HepG2 (cell line): ENCODE measurements around the gene ZNF821. TPM values are rescaled to one million over a fixed set of nuclear protein-coding genes. Genes with fewer than 3 reads are reported as not detected.

Experiments used
- ARNT2 ChIP-seq: sonication (generic); formaldehyde crosslinking; IDR thresholded peaks from 2 replicates; pipeline ENCODE4 v1.8.0; 2022; ENCODE audit warnings: mild to moderate bottlenecking, low read depth, missing genetic modification reagents, moderate library complexity
- GMEB2 ChIP-seq: IDR thresholded peaks from 2 replicates; pipeline ENCODE4 v1.6.1; 2016; ENCODE audit warnings: missing biosample characterization, missing genetic modification reagents, low read depth
- HMGXB4 ChIP-seq, 2 experiments: sonication (generic) in 1 of 2; formaldehyde crosslinking in 1 of 2; IDR thresholded peaks; 2 replicates each; pipeline versions ENCODE4 v1.4.0 to v1.6.1; 2018 to 2020; ENCODE audit warnings: missing genetic modification reagents in 2 of 2, borderline replicate concordance in 1 of 2, low read depth in 1 of 2, mild to moderate bottlenecking in 1 of 2, missing biosample characterization in 1 of 2
- KMT2A ChIP-seq: sonication (generic); formaldehyde crosslinking; IDR thresholded peaks from 2 replicates; pipeline ENCODE4 v1.4.0; 2020; ENCODE audit warnings: missing genetic modification reagents
- NBN ChIP-seq: fragments of 450-650 bp; conservative IDR thresholded peaks from 2 replicates; pipeline ENCODE4 v1.6.1; 2017
- POGZ ChIP-seq: sonication (generic); formaldehyde crosslinking; IDR thresholded peaks from 2 replicates; pipeline ENCODE4 v1.4.0; 2020; ENCODE audit warnings: mild to moderate bottlenecking, missing genetic modification reagents
- REXO4 ChIP-seq: sonication (generic); formaldehyde crosslinking; IDR thresholded peaks from 2 replicates; pipeline ENCODE4 v1.8.0; 2022; ENCODE audit warnings: missing genetic modification reagents, mild to moderate bottlenecking, borderline replicate concordance
- RFX5 ChIP-seq: IDR thresholded peaks from 2 replicates; pipeline ENCODE4 v1.6.1; 2011; ENCODE audit warnings: low read depth, low read length, improper control_type of control experiment
- SMYD3 ChIP-seq: sonication (generic); formaldehyde crosslinking; IDR thresholded peaks from 2 replicates; pipeline ENCODE4 v1.8.1; 2023; ENCODE audit warnings: mild to moderate bottlenecking, missing genetic modification reagents
- SNAPC5 ChIP-seq: sonication (generic); formaldehyde crosslinking; IDR thresholded peaks from 2 replicates; pipeline ENCODE4 v1.8.1; 2023; ENCODE audit warnings: mild to moderate bottlenecking, missing genetic modification reagents, borderline replicate concordance
- UBTF ChIP-seq: sonication (generic); formaldehyde crosslinking; IDR thresholded peaks from 2 replicates; pipeline ENCODE4 v1.4.0; 2020; ENCODE audit warnings: mild to moderate bottlenecking, missing genetic modification reagents
- ZC3H4 ChIP-seq: sonication (generic); formaldehyde crosslinking; IDR thresholded peaks from 2 replicates; pipeline ENCODE4 v1.4.0; 2020; ENCODE audit warnings: missing genetic modification reagents, borderline replicate concordance
- ZFP41 ChIP-seq: sonication (generic); formaldehyde crosslinking; IDR thresholded peaks from 2 replicates; pipeline ENCODE4 v1.4.0; 2020; ENCODE audit warnings: mild to moderate bottlenecking, missing genetic modification reagents, borderline replicate concordance
- ZNF12 ChIP-seq: sonication (generic); formaldehyde crosslinking; IDR thresholded peaks from 2 replicates; pipeline ENCODE4 v1.5.0; 2020; ENCODE audit warnings: missing genetic modification reagents
- ZNF274 ChIP-seq: sonication (generic); formaldehyde crosslinking; IDR thresholded peaks from 2 replicates; pipeline ENCODE4 v1.5.1; 2020; ENCODE audit warnings: mild to moderate bottlenecking, missing genetic modification reagents
- ZNF451 ChIP-seq: sonication (generic); formaldehyde crosslinking; IDR thresholded peaks from 2 replicates; pipeline ENCODE4 v1.5.0; 2020; ENCODE audit warnings: mild to moderate bottlenecking, missing genetic modification reagents
- polyA plus RNA-seq, 8 experiments: library from polyadenylated mRNA; depleted of rRNA in 3 of 8; stranded (reverse) in 7 of 8; unstranded in 1 of 8; fragments of >200 nt; fragmentation: Illumina TruSeq in 4 of 8; extraction: Trizol in 4 of 8; gene quantifications; 2 replicates each; pipeline versions ENCODE4 v1.2.1 to v1.2.3, GENCODE V29; 2011 to 2016; ENCODE audit warnings: low read depth in 4 of 8, missing spikeins in 1 of 8, mixed read lengths in 1 of 8; ENCODE audit not compliant: insufficient read depth in 1 of 8
- total RNA-seq, 5 experiments: library from RNA; depleted of rRNA; stranded (reverse); fragments of >200 nt; fragmentation: Illumina TruSeq; extraction: Trizol; gene quantifications; 2 replicates each; pipeline ENCODE4 v1.2.3, GENCODE V29; 2016; ENCODE audit warnings: low read depth in 1 of 5
- TF ChIP-seq, protein P1 (sequence below): sonication (generic); formaldehyde crosslinking; IDR thresholded peaks from 2 replicates; pipeline ENCODE4 v1.4.0; 2020; ENCODE audit warnings: missing genetic modification reagents, borderline replicate concordance

Gene ZNF821
- total and polyA plus RNA-seq, 2 of the 13 experiments (the other 11 are each of a cell fraction or from before 2014, with no cell fraction given) = 7.0 to 9.1 TPM

- no peak for TF ChIP-seq SNAPC5 (CRISPR knock-in tag)
- TF ChIP-seq NBN = no peak
- no peak for TF ChIP-seq POGZ (CRISPR knock-in tag)
- no peak for TF ChIP-seq ZFP41 (CRISPR knock-in tag)
- TF ChIP-seq GMEB2 (CRISPR knock-in tag) = no peak
- TF ChIP-seq ZNF451 = no peak
- no peak for TF ChIP-seq REXO4 (CRISPR knock-in tag)
- TF ChIP-seq ZC3H4 (CRISPR knock-in tag) = 0 out of 2 replicates have a peak, but pooled peaks have one; percentile 41
- no peak for TF ChIP-seq ZNF274 (CRISPR knock-in tag)
- no peak for TF ChIP-seq ZNF12 (CRISPR knock-in tag)
- TF ChIP-seq, protein P1, sequence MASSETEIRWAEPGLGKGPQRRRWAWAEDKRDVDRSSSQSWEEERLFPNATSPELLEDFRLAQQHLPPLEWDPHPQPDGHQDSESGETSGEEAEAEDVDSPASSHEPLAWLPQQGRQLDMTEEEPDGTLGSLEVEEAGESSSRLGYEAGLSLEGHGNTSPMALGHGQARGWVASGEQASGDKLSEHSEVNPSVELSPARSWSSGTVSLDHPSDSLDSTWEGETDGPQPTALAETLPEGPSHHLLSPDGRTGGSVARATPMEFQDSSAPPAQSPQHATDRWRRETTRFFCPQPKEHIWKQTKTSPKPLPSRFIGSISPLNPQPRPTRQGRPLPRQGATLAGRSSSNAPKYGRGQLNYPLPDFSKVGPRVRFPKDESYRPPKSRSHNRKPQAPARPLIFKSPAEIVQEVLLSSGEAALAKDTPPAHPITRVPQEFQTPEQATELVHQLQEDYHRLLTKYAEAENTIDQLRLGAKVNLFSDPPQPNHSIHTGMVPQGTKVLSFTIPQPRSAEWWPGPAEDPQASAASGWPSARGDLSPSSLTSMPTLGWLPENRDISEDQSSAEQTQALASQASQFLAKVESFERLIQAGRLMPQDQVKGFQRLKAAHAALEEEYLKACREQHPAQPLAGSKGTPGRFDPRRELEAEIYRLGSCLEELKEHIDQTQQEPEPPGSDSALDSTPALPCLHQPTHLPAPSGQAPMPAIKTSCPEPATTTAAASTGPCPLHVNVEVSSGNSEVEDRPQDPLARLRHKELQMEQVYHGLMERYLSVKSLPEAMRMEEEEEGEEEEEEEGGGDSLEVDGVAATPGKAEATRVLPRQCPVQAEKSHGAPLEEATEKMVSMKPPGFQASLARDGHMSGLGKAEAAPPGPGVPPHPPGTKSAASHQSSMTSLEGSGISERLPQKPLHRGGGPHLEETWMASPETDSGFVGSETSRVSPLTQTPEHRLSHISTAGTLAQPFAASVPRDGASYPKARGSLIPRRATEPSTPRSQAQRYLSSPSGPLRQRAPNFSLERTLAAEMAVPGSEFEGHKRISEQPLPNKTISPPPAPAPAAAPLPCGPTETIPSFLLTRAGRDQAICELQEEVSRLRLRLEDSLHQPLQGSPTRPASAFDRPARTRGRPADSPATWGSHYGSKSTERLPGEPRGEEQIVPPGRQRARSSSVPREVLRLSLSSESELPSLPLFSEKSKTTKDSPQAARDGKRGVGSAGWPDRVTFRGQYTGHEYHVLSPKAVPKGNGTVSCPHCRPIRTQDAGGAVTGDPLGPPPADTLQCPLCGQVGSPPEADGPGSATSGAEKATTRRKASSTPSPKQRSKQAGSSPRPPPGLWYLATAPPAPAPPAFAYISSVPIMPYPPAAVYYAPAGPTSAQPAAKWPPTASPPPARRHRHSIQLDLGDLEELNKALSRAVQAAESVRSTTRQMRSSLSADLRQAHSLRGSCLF (CRISPR knock-in tag) = no peak
- no peak for TF ChIP-seq RFX5
- 0 out of 2 replicates have a peak, but pooled peaks have one; percentile 27 for TF ChIP-seq ARNT2
- peak in 1 of 2 experiments; percentile 53; a peak in 1 of 4 replicates for TF ChIP-seq HMGXB4 (CRISPR knock-in tag; IDR thresholded peaks at IDR 0.05; ENCODE audit: borderline replicate concordance in 1 of 2, low read depth in 1 of 2)
- TF ChIP-seq KMT2A (CRISPR knock-in tag) = no peak
- TF ChIP-seq UBTF (CRISPR knock-in tag) = no peak
- TF ChIP-seq SMYD3 = no peak
Observed at GRCh38 chr16:71882505-71883167, 1.3 kb downstream of the ZNF821 start (continued).
